ENCODE results near the gene SULT1A1.

GRCh38 chr16:28616636-28617035, 6.8 kb upstream of the SULT1A1 start:
- no peak for TF ChIP-seq SIN3A (IDR thresholded peaks at IDR 0.05; ENCODE audit: borderline replicate concordance, insufficient read depth, low read length)
- TF ChIP-seq POLR2AphosphoS5 (IDR thresholded peaks at IDR 0.05; ENCODE audit: low read depth, low read length): no peak
- no peak for TF ChIP-seq TAF1 (IDR thresholded peaks at IDR 0.05; ENCODE audit: borderline replicate concordance, insufficient read depth, low read length)
- TF ChIP-seq REST (IDR thresholded peaks at IDR 0.05; ENCODE audit: insufficient read depth in 1 of 2, low read depth in 2 of 2, low read length in 2 of 2): no peak
- TF ChIP-seq FOXP2 (optimal IDR thresholded peaks at IDR 0.05; ENCODE audit: borderline replicate concordance, extremely low read depth, extremely low read length, insufficient read depth): no peak
